GM12892 (cell line): ENCODE results near the gene SERINC5.

Source experiments
- POLR2A ChIP-seq: IDR thresholded peaks from 2 replicates; pipeline ENCODE4 v1.6.1; 2011; ENCODE audit warnings: low read depth, low read length, control low read depth
- POLR2AphosphoS5 ChIP-seq: IDR thresholded peaks from 2 replicates; pipeline ENCODE4 v1.6.1; 2011; ENCODE audit warnings: low read depth, low read length, control low read depth
- TAF1 ChIP-seq: IDR thresholded peaks from 2 replicates; pipeline ENCODE4 v1.6.1; 2011; ENCODE audit warnings: low read depth, mild to moderate bottlenecking, control low read depth, low read length, borderline replicate concordance

DNA sequence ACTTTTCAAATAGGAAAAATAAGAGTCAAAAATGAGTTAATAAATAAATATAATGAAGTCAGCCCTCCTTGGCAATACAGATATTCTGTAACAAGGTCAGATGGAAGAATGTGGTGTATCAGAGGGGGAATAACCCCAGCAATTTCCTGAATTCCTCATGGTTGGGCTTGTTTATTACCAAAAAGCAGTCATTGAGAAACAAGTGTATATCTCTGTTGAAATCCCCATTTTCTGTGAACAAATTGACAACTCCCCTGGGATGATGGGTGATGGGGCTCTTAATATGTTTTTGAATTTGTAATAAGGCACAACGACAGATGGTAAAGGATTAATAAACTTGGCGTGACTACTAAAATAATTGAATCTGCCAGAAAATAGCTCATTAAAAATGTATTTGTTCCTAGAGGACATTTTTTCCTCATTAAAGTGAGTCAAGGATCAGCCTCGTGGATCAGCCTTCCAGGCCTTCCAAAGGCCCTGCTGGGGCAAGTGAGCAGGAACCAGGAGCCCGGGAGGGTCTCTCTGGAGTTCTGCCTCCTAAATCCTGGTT lies 186.5 kb downstream of the SERINC5 start:
- TF ChIP-seq POLR2A (no peak), POLR2AphosphoS5 (no peak), TAF1 (no peak)
